Measurements from ENCODE around the gene MEA1.
"Not testable (repeated sequence)": the region's sequence is repeated elsewhere in the genome, so short reads cannot be mapped to it uniquely, and the experiment has no call there.

MEA1 gene

DNA sequence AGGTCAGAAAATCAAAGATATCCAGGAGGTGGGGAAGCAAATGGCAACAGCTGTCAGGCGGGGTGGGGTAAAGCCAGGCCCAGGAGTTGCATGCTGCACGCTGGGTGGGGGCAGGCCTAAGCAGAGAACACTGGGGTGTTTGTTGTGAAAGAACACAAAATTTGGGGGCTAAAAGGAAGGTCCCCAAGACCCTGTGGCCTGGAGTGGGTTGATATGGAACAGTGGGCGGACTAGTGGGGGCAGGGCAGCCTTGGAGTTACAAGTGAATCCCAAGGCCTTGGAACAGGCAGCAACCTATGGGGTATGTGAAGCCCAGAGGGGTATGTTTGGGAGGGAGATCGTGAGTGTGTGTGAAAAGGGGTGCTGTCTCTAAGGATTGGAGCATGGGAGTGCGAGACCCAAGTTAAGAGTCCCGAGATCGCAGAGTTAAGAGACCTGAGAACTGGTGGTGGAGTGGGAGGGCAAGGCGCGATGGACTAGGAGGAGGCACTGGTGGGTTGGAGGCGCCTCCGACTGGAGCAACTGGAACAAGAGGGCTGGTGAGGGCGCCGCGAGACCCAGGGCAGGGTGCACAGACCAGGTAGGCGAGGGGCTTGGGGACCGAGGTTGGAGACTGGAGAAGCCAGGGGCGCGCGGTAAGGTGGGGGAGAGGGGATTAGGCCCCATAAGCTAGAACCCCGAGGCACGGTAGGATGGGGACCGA, 39.2 kb upstream of the MEA1 start:
- Histone ChIP-seq H3K36me3 (ENCODE audit: control insufficient read depth, insufficient read depth, low read length) (peaks cover 6% of the 10 kb centered on the region), H3K4me3 (ENCODE audit: low read length) (peak overlapping the region; percentile 66)

DNA sequence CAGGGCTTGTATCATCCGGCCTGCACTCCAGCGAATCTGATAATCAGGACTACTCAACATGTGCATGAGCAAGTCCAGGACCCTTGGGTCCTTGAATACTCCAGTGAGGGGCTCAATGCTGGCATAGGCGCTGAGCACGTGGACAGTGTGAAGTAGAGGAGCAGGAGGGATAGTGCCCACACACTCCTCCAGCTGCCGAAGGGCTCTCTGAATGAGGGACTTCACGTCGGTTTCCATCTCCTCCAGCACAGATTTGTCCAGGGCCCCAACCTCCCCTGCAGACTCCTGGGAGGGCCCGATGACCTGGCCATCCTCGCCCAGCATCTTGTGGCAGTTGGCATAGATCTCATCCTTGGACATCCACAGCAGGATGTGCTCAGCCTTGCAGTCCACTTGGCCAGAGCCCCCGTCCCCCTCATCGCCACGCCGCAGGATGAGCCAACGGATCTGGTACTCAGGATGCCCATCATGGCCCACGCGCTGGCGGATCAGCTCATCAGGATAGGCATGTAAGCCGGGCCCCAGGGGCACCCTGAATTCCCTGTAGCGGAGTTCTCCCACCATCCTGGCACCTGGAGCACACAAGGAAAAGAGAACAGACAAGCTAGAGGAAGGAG, 38.6 kb upstream of the MEA1 start:
- Histone ChIP-seq H3K9me3 (ENCODE audit: control insufficient read depth, low read length) (no peaks in the 10 kb centered on the region), H3K36me3 (ENCODE audit: control insufficient read depth, insufficient read depth, low read length) (peaks cover 6% of the 10 kb centered on the region), H3K4me1 (ENCODE audit: control insufficient read depth, insufficient read depth, low read length) (peaks cover 23% of the 10 kb centered on the region), H3K9ac (ENCODE audit: low read length) (peak overlapping the region; percentile 93), H3K27me3 (ENCODE audit: control insufficient read depth, insufficient read depth, low read length) (no peaks in the 10 kb centered on the region), H3K4me3 (ENCODE audit: low read length) (peak overlapping the region; percentile 66)

More for the DNA sequence above, 39.2 kb upstream of the MEA1 start:
- Histone ChIP-seq H3K9me3 (ENCODE audit: control insufficient read depth, low read length) (no peaks in the 10 kb centered on the region), H3K9ac (ENCODE audit: low read length) (peak overlapping the region; percentile 93), H3K27me3 (ENCODE audit: control insufficient read depth, insufficient read depth, low read length) (no peaks in the 10 kb centered on the region), H3K4me1 (ENCODE audit: control insufficient read depth, insufficient read depth, low read length) (peaks cover 24% of the 10 kb centered on the region)

DNA sequence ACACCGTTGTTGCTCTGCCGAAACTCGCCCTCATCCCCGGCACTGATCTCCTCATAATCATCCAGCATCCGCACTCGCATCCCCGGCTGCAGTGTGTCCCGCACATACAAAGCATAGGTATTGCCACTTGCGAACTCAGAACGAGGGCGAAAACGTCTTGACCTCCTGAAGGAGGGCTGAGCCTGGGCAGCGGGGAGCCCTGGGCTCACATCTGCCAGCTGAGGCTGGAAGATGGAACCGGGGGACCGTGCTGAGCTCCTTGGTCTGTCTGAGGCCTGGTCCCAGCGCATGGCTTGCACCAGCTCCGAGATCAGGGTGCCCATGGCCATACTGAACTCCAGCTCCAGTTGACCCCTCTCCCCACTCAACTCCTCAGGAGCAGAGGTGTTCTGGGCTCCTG, 37.2 kb upstream of the MEA1 start:
- H3K4me1 ChIP-seq (ENCODE audit: control insufficient read depth, insufficient read depth, low read length): peaks cover 23% of the 10 kb centered on the region
- no peaks in the 10 kb centered on the region for H3K27me3 ChIP-seq (ENCODE audit: control insufficient read depth, insufficient read depth, low read length)
- no peak overlapping the region for H3K9ac ChIP-seq (ENCODE audit: low read length)
- H3K9me3 ChIP-seq (ENCODE audit: control insufficient read depth, low read length): no peaks in the 10 kb centered on the region
- no peak overlapping the region for H3K4me3 ChIP-seq (ENCODE audit: low read length)
- H3K36me3 ChIP-seq (ENCODE audit: control insufficient read depth, insufficient read depth, low read length): peaks cover 8% of the 10 kb centered on the region

GRCh38 chr6:43047998-43048397, 34.3 kb upstream of the MEA1 start:
- Histone ChIP-seq H3K4me3 (ENCODE audit: low read length) (no peak overlapping the region), H3K36me3 (ENCODE audit: control insufficient read depth, insufficient read depth, low read length) (peaks cover 14% of the 10 kb centered on the region), H3K27me3 (ENCODE audit: control insufficient read depth, insufficient read depth, low read length) (no peaks in the 10 kb centered on the region), H3K9ac (ENCODE audit: low read length) (no peak overlapping the region), H3K9me3 (ENCODE audit: control insufficient read depth, low read length) (no peaks in the 10 kb centered on the region), H3K4me1 (ENCODE audit: control insufficient read depth, insufficient read depth, low read length) (peaks cover 10% of the 10 kb centered on the region)

- H3K4me1 ChIP-seq (ENCODE audit: control insufficient read depth, insufficient read depth, low read length): no peaks in the 10 kb centered on the region
- no peak overlapping the region for H3K4me3 ChIP-seq (ENCODE audit: low read length)
- no peaks in the 10 kb centered on the region for H3K27me3 ChIP-seq (ENCODE audit: control insufficient read depth, insufficient read depth, low read length)
- H3K36me3 ChIP-seq (ENCODE audit: control insufficient read depth, insufficient read depth, low read length): peaks cover 22% of the 10 kb centered on the region
- no peaks in the 10 kb centered on the region for H3K9me3 ChIP-seq (ENCODE audit: control insufficient read depth, low read length)
- no peak overlapping the region for H3K9ac ChIP-seq (ENCODE audit: low read length)
These were observed 31.7 kb upstream of the MEA1 start for GRCh38 chr6:43045371-43045930.

DNA sequence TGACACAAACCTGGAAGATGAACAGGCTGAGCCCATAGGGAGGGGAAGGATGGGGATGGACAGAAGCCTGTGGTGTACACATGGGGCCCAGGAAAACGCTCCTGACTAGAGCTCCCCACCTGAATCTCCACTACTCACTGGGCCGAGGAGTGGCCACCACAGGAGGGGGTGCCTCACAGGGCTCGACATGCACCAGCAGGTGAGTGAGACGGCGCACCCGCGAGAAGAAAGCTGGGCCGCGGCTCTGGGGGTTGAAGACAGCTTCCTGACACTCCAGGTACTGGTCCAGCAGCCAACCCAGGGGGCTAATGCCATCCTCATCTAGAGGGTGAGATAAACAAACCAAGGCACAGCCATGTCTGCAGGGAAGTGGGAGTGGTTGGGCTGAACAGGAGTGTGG, 29.6 kb upstream of the MEA1 start:
- no peaks in the 10 kb centered on the region for H3K9me3 ChIP-seq (ENCODE audit: control insufficient read depth, low read length)
- no peak overlapping the region for H3K4me3 ChIP-seq (ENCODE audit: low read length)
- peaks cover 28% of the 10 kb centered on the region for H3K36me3 ChIP-seq (ENCODE audit: control insufficient read depth, insufficient read depth, low read length)
- no peaks in the 10 kb centered on the region for H3K27me3 ChIP-seq (ENCODE audit: control insufficient read depth, insufficient read depth, low read length)
- H3K9ac ChIP-seq (ENCODE audit: low read length): no peak overlapping the region
- H3K4me1 ChIP-seq (ENCODE audit: control insufficient read depth, insufficient read depth, low read length): no peaks in the 10 kb centered on the region

DNA sequence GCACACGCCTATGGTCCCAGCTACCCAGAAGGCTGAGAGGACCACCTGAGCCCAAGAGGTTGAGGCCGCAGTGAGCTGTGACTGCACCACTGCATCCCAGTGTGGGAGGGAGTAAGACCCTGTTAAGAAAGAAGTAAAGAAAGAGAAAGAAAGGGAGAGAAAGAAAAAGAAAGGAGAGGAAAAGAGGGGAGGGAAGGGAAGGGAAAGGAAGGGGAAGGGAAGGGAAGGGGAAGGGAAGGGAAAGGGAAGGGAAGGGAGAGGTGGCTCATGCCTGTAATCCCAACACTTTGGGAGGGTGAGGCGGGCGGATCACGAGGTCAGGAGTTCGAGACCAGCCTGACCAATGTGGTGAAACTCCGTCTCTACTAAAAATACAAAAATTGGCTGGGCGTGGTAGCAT, 27.7 kb upstream of the MEA1 start:
- peaks cover 31% of the 10 kb centered on the region for H3K36me3 ChIP-seq (ENCODE audit: control insufficient read depth, insufficient read depth, low read length)
- H3K9ac ChIP-seq (ENCODE audit: low read length); H3K9me3 ChIP-seq (ENCODE audit: control insufficient read depth, low read length); H3K4me1 ChIP-seq (ENCODE audit: control insufficient read depth, insufficient read depth, low read length); H3K4me3 ChIP-seq (ENCODE audit: low read length); H3K27me3 ChIP-seq (ENCODE audit: control insufficient read depth, insufficient read depth, low read length): not testable (repeated sequence)

DNA sequence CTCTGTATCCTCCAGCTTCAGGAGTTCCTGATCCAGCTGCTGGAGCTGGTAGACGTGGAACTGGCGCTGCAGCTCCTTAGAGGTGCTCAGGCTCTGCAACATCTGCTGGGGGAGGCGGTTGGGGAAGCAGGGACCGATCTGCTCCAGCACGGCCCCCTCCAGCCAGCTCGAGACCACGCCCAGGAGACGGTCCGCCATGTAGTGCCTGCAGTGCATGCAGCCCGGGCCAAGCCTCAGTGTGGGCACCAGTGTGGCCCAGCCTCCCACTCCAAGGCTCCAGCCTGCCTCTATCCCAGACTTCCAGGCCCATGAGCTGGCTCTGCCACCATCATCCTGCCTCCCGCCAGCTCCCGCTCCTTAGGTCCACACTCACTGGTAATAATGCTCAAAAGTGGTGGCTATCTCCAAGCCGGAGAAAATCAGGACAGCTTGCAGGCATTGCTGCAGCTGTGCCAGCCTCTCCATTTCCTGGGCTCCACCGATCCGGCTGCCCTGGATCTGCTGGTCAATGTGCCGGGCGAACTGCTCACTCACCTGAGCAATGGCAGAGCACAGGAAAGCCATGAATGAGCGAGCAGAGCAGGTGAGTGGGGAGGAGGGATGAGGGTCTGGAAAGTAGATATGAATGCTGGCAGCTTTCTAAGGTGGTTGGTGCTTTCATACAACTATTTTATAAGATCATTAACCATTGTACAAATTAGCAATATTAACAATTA, 27.0 kb upstream of the MEA1 start:
- Histone ChIP-seq H3K9ac (ENCODE audit: low read length) (no peak overlapping the region), H3K27me3 (ENCODE audit: control insufficient read depth, insufficient read depth, low read length) (no peaks in the 10 kb centered on the region), H3K9me3 (ENCODE audit: control insufficient read depth, low read length) (no peaks in the 10 kb centered on the region), H3K4me3 (ENCODE audit: low read length) (no peak overlapping the region), H3K4me1 (ENCODE audit: control insufficient read depth, insufficient read depth, low read length) (no peaks in the 10 kb centered on the region), H3K36me3 (ENCODE audit: control insufficient read depth, insufficient read depth, low read length) (peaks cover 24% of the 10 kb centered on the region)

- Histone ChIP-seq H3K4me3 (ENCODE audit: low read length) (no peak overlapping the region), H3K27me3 (ENCODE audit: control insufficient read depth, insufficient read depth, low read length) (no peaks in the 10 kb centered on the region), H3K9me3 (ENCODE audit: control insufficient read depth, low read length) (no peaks in the 10 kb centered on the region), H3K9ac (ENCODE audit: low read length) (no peak overlapping the region), H3K36me3 (ENCODE audit: control insufficient read depth, insufficient read depth, low read length) (peaks cover 22% of the 10 kb centered on the region), H3K4me1 (ENCODE audit: control insufficient read depth, insufficient read depth, low read length) (no peaks in the 10 kb centered on the region)
These were observed 25.0 kb upstream of the MEA1 start for GRCh38 chr6:43038727-43039126.

DNA sequence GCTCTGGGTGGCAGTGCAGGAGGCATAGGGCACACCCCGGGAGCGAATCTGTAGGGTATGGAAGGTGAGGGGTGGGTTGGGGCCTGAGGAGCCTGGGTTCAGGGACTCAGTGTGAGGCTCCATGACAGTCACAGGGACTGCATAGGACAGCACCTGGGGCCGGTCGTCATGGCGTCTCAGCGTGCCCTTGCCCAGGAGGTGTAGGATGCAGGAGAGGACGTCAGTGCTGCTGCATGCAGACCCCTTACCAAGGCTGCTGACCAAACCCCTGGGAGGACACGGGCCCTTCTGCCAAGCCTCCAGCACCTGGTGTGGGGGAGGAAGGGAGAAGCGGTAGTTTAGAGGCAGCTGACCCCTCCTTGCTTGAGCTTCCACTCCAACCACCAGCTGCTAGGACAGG, 24.0 kb upstream of the MEA1 start:
- Histone ChIP-seq H3K9ac (ENCODE audit: low read length) (no peak overlapping the region), H3K9me3 (ENCODE audit: control insufficient read depth, low read length) (no peaks in the 10 kb centered on the region), H3K27me3 (ENCODE audit: control insufficient read depth, insufficient read depth, low read length) (no peaks in the 10 kb centered on the region), H3K4me3 (ENCODE audit: low read length) (no peak overlapping the region), H3K36me3 (ENCODE audit: control insufficient read depth, insufficient read depth, low read length) (peaks cover 16% of the 10 kb centered on the region), H3K4me1 (ENCODE audit: control insufficient read depth, insufficient read depth, low read length) (no peaks in the 10 kb centered on the region)

- H3K9me3 ChIP-seq (ENCODE audit: control insufficient read depth, low read length): no peaks in the 10 kb centered on the region
- no peaks in the 10 kb centered on the region for H3K27me3 ChIP-seq (ENCODE audit: control insufficient read depth, insufficient read depth, low read length)
- H3K4me1 ChIP-seq (ENCODE audit: control insufficient read depth, insufficient read depth, low read length): no peaks in the 10 kb centered on the region
- H3K4me3 ChIP-seq (ENCODE audit: low read length): no peak overlapping the region
- no peak overlapping the region for H3K9ac ChIP-seq (ENCODE audit: low read length)
- H3K36me3 ChIP-seq (ENCODE audit: control insufficient read depth, insufficient read depth, low read length): peaks cover 14% of the 10 kb centered on the region
These were observed 23.5 kb upstream of the MEA1 start for GRCh38 chr6:43037197-43037596.

DNA sequence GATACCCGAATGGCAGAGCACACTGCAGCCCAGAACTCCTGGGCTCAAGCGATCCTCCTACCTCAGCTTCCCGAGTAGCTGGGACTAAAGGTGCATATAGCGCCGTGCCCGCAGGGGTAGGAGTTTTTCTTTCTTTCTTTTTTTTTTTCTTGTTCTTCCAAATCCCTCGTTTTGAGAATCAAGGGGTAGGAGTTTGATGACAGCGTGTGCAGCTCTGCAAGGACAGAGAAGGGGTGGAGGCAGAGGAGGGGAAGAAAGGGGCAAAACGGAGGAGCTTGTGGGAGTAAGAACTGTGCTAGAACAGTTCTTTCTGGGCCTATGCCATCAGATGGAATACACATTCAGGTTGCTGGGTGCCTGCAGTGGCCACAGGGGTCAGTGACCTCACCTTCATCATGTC, 23.0 kb upstream of the MEA1 start:
- Histone ChIP-seq H3K4me3 (ENCODE audit: low read length) (no peak overlapping the region), H3K9me3 (ENCODE audit: control insufficient read depth, low read length) (no peaks in the 10 kb centered on the region), H3K36me3 (ENCODE audit: control insufficient read depth, insufficient read depth, low read length) (peaks cover 14% of the 10 kb centered on the region), H3K27me3 (ENCODE audit: control insufficient read depth, insufficient read depth, low read length) (no peaks in the 10 kb centered on the region), H3K9ac (ENCODE audit: low read length) (no peak overlapping the region), H3K4me1 (ENCODE audit: control insufficient read depth, insufficient read depth, low read length) (no peaks in the 10 kb centered on the region)

Measured in mucosa of stomach (tissue), 1 donor.